ENCODE data around the gene RXFP3. TPM values are rescaled to one million over a fixed set of nuclear protein-coding genes. Genes with fewer than 3 reads are reported as not detected.

The RXFP3 gene
- total RNA-seq, 1 experiment from 2014 or later = not detected

DNA sequence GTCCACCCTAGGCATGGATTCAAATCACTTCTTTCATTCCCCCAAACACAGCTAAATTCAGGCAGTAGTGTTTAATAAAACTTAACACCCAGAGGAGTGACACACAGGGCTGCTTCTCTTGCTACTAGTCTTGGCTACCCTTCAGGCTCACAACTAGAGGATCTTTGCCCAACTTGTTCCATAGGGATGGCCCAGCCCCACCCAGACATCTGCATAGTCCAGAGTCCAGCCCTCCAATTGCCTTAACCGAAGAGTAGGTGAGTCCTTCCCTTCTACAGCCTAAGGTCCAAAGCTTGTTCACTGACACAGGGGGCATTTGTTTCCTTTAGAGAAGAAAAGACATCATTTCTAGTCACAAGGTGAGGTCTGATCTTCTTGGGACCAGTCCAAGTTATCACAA, 15.2 kb upstream of the RXFP3 start:
- H3K27me3 ChIP-seq (replicated peaks; ENCODE audit: insufficient read depth, low read depth, low read length, poor library complexity) = no peaks in the 10 kb centered on the region
- intact Hi-C loops (cut with micrococcal nuclease; ENCODE audit: unreplicated experiment) = no loop called here
- DNase-seq (ENCODE audit: low spot score) = no peak
- H3K27ac ChIP-seq (ENCODE audit: low read depth, low read length, poor library complexity, severe bottlenecking) = no peak overlapping the region
- CTCF ChIA-PET = no interaction called here
- no peaks in the 10 kb centered on the region for H3K36me3 ChIP-seq (ENCODE audit: insufficient read depth, low read length, poor library complexity, severe bottlenecking)
- no peak overlapping the region for H3K4me3 ChIP-seq (ENCODE audit: low read depth, low read length, poor library complexity, severe bottlenecking)
- BruUV-seq (replicated peaks) = no TSS peak
- H3K4me1 ChIP-seq (ENCODE audit: insufficient read depth, low read length, poor library complexity, severe bottlenecking) = no peaks in the 10 kb centered on the region
- POLR2A ChIA-PET (ENCODE audit: low non-redundant PET) = no interaction called here
- no peaks in the 10 kb centered on the region for H3K9me3 ChIP-seq (ENCODE audit: low read depth, low read length, poor library complexity, severe bottlenecking)
- TF ChIP-seq, protein P1, sequence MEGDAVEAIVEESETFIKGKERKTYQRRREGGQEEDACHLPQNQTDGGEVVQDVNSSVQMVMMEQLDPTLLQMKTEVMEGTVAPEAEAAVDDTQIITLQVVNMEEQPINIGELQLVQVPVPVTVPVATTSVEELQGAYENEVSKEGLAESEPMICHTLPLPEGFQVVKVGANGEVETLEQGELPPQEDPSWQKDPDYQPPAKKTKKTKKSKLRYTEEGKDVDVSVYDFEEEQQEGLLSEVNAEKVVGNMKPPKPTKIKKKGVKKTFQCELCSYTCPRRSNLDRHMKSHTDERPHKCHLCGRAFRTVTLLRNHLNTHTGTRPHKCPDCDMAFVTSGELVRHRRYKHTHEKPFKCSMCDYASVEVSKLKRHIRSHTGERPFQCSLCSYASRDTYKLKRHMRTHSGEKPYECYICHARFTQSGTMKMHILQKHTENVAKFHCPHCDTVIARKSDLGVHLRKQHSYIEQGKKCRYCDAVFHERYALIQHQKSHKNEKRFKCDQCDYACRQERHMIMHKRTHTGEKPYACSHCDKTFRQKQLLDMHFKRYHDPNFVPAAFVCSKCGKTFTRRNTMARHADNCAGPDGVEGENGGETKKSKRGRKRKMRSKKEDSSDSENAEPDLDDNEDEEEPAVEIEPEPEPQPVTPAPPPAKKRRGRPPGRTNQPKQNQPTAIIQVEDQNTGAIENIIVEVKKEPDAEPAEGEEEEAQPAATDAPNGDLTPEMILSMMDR (conservative IDR thresholded peaks at IDR 0.05; ENCODE audit: low read depth, low read length) = no peak
- TF ChIP-seq EZH2 (IDR thresholded peaks at IDR 0.05; ENCODE audit: borderline replicate concordance, low read depth, low read length, poor library complexity, severe bottlenecking) = no peak

DNA sequence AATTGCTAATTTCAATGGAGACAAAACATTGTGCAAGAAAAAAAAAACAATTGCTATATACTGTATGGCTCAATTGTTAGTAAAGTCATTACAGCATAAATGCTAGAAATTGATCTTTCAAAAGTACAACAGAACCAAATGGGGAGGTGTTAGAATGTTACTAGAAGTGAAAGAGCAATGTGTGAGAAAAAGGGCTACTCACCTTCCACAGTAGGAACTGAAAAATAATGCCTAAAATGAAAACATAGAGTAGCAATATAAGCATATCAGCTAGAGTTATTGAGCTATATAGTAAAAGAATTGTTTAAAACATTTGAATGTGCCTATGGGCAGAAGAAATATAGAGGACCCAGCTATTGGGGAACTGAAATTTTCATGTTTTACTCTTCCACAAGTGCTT, 10.9 kb upstream of the RXFP3 start:
- no peak for DNase-seq (ENCODE audit: low spot score)
- intact Hi-C loops (cut with micrococcal nuclease; ENCODE audit: unreplicated experiment) = no loop called here
- ChIA-PET CTCF (no interaction called here), POLR2A (ENCODE audit: low non-redundant PET) (interaction anchor here (0.5 to 0.6 kb wide), 2 partner anchors 10 to 26 kb away, joined by 3 to 4 read pairs; no protein-coding TSS in a partner anchor)
- Histone ChIP-seq H3K27me3 (replicated peaks; ENCODE audit: insufficient read depth, low read depth, low read length, poor library complexity) (no peaks in the 10 kb centered on the region), H3K4me1 (ENCODE audit: insufficient read depth, low read length, poor library complexity, severe bottlenecking) (no peaks in the 10 kb centered on the region), H3K36me3 (ENCODE audit: insufficient read depth, low read length, poor library complexity, severe bottlenecking) (no peaks in the 10 kb centered on the region), H3K9me3 (ENCODE audit: low read depth, low read length, poor library complexity, severe bottlenecking) (no peaks in the 10 kb centered on the region), H3K27ac (ENCODE audit: low read depth, low read length, poor library complexity, severe bottlenecking) (no peak overlapping the region), H3K4me3 (ENCODE audit: low read depth, low read length, poor library complexity, severe bottlenecking) (no peak overlapping the region)
- BruUV-seq (replicated peaks) = no TSS peak
- TF ChIP-seq, protein P1 (conservative IDR thresholded peaks at IDR 0.05; ENCODE audit: low read depth, low read length) = no peak
- no peak for TF ChIP-seq EZH2 (IDR thresholded peaks at IDR 0.05; ENCODE audit: borderline replicate concordance, low read depth, low read length, poor library complexity, severe bottlenecking)

DNA sequence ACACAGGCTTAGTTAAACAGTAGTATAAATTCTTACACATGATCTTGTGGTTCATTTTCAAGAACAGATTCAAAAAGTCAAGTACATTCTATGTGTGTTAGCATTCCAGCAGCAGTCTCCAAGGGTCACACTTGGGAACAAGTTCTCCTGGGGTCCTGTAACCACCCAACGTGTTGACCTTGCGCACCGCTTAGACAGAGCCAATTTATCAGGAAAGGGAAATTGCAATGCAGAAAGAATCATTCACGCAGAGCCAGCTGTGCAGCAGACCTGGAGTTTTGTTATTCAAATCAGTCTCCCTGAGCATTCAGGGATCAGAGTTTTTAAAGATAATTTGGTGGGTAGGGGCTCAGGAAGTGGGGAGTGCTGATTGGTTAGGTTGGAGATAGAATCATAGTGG, 8.5 kb upstream of the RXFP3 start:
- DNase-seq (ENCODE audit: low spot score) = no peak
- POLR2A ChIA-PET (ENCODE audit: low non-redundant PET) = no interaction called here
- TF ChIP-seq, protein P1 (conservative IDR thresholded peaks at IDR 0.05; ENCODE audit: low read depth, low read length) = no peak
- TF ChIP-seq EZH2 (IDR thresholded peaks at IDR 0.05; ENCODE audit: borderline replicate concordance, low read depth, low read length, poor library complexity, severe bottlenecking) = no peak
- H3K27ac ChIP-seq (ENCODE audit: low read depth, low read length, poor library complexity, severe bottlenecking) = no peak overlapping the region
- CTCF ChIA-PET = no interaction called here
- no TSS peak for BruUV-seq (replicated peaks)
- no peaks in the 10 kb centered on the region for H3K9me3 ChIP-seq (ENCODE audit: low read depth, low read length, poor library complexity, severe bottlenecking)
- H3K27me3 ChIP-seq (replicated peaks; ENCODE audit: insufficient read depth, low read depth, low read length, poor library complexity) = no peaks in the 10 kb centered on the region
- H3K36me3 ChIP-seq (ENCODE audit: insufficient read depth, low read length, poor library complexity, severe bottlenecking) = no peaks in the 10 kb centered on the region
- intact Hi-C loops (cut with micrococcal nuclease; ENCODE audit: unreplicated experiment) = no loop called here
- no peak overlapping the region for H3K4me3 ChIP-seq (ENCODE audit: low read depth, low read length, poor library complexity, severe bottlenecking)
- no peaks in the 10 kb centered on the region for H3K4me1 ChIP-seq (ENCODE audit: insufficient read depth, low read length, poor library complexity, severe bottlenecking)

Data from A673 (cell line).